Thyroid gland (tissue), 4 donors: ENCODE results near the gene TTC34. TPM values are rescaled to one million over a fixed set of nuclear protein-coding genes. Genes with fewer than 3 reads are reported as not detected.

Experiments used
- DNase-seq, 2 donors: peaks; one replicate each; pipeline ENCODE4 v3.0.0-alpha.2; 2019
- H3K27ac ChIP-seq, 3 donors: fragments of 200-600 bp; sonication (generic); 1 replicate in 2 of 3; 2 replicates in 1 of 3; pipeline ENCODE4 v1.5.1; 2016 to 2019; ENCODE audit warnings: mild to moderate bottlenecking in 1 of 3, moderate library complexity in 1 of 3
- H3K27me3 ChIP-seq: fragments of 200-600 bp; sonication (generic); one replicate; pipeline ENCODE4 v1.5.1; 2019
- H3K36me3 ChIP-seq, 2 donors: fragments of 200-600 bp; sonication (generic); one replicate each; pipeline ENCODE4 v1.5.1; 2016 to 2019
- H3K4me1 ChIP-seq, 2 donors: fragments of 200-600 bp; sonication (generic); one replicate each; pipeline ENCODE4 v1.5.1; 2017 to 2019
- H3K4me3 ChIP-seq, 3 donors: fragments of 200-600 bp; sonication (generic); replicated peaks in 1 of 3; 1 replicate in 2 of 3; 2 replicates in 1 of 3; pipeline ENCODE4 v1.5.1; 2016; ENCODE audit warnings: mild to moderate bottlenecking in 1 of 3
- H3K9me3 ChIP-seq: fragments of 200-600 bp; sonication (generic); one replicate; pipeline ENCODE4 v1.5.1; 2017
- POLR2A ChIP-seq, 2 donors: fragments of 450-650 bp; IDR thresholded peaks; one replicate each; pipeline ENCODE4 v1.6.1; 2017; ENCODE audit warnings: antibody characterized with exemption in 2 of 2, mild to moderate bottlenecking in 2 of 2, moderate library complexity in 1 of 2
- WGBS, 2 donors: methylation state at CpG; one replicate each; pipeline ENCODE4 v1.1.5; 2017; 5-methylcytosine and 5-hydroxymethylcytosine counted together
- intact Hi-C: fragments of 100-400 bp; cut with DNase I; formaldehyde crosslinking; loops from one replicate; pipeline ENCODE4 v1.15.1; 2023
- total RNA-seq, 4 donors: library from RNA; depleted of rRNA; stranded (reverse); fragments of >200 nt; gene quantifications; one replicate each; pipeline ENCODE4 v1.2.3, GENCODE V29; 2016
- TF ChIP-seq, protein P1 (sequence below), 6 experiments: fragments of 200-600 bp in 3 of 6; fragments of 450-650 bp in 3 of 6; sonication (generic) in 3 of 6; IDR thresholded peaks; one replicate each; pipeline ENCODE4 v1.5.1; 2016 to 2019; ENCODE audit warnings: antibody characterized with exemption in 6 of 6, mild to moderate bottlenecking in 2 of 6, inconsistent platforms in 1 of 6, moderate library complexity in 1 of 6

Gene TTC34
- total RNA-seq, 4 donors from 2014 or later, result 0.81 to 2.2 (median 1.9) TPM

DNA sequence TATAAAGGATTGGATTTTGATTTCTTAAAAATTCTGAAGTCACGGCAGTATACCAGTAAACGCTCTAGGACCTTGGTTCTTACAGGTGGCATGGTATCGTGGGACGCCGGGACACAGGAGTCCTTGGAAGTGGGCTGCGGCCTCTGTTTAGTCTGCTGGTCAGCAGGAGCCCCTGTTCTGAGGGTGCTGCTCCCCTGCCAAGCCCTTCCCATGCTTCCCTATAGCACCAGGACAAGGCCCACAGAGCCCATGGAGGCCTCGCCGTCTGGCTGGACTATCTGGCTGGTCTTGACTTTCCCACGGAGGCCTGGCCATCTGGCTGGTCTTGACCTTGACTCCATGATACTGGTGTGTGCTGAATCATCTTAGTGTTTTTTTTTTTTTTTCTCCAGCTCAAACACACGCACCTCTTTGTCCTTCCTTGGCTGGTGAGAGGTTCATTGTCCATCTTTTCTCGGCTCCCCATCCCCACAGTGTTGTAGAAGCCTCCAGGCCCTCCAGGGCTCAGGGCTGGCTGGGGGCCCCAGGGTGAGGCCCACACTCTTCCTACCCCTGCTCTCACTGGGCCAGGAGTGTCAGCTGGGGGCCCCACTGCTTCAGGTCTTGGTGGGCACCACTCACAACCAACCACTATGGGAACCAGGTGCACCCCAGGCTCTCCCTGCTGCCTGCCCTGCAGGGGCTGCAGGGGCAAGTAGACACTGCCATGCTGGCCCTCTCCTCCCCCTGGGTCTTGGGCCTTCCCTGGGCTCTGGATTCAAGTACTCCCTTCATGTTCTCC, 16.5 kb upstream of the TTC34 start:
- TF ChIP-seq, protein P1, sequence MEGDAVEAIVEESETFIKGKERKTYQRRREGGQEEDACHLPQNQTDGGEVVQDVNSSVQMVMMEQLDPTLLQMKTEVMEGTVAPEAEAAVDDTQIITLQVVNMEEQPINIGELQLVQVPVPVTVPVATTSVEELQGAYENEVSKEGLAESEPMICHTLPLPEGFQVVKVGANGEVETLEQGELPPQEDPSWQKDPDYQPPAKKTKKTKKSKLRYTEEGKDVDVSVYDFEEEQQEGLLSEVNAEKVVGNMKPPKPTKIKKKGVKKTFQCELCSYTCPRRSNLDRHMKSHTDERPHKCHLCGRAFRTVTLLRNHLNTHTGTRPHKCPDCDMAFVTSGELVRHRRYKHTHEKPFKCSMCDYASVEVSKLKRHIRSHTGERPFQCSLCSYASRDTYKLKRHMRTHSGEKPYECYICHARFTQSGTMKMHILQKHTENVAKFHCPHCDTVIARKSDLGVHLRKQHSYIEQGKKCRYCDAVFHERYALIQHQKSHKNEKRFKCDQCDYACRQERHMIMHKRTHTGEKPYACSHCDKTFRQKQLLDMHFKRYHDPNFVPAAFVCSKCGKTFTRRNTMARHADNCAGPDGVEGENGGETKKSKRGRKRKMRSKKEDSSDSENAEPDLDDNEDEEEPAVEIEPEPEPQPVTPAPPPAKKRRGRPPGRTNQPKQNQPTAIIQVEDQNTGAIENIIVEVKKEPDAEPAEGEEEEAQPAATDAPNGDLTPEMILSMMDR (IDR thresholded peaks at IDR 0.05), result no peak
- no peak for TF ChIP-seq POLR2A (IDR thresholded peaks at IDR 0.05)
- DNase-seq, result no peak
- Histone ChIP-seq H3K4me1 (no peaks in the 10 kb centered on the region), H3K27me3 (no peaks in the 10 kb centered on the region), H3K27ac (no peak overlapping the region), H3K36me3 (no peaks in the 10 kb centered on the region), H3K4me3 (no peak overlapping the region), H3K9me3 (no peaks in the 10 kb centered on the region)
- 89 to 95% methylated on average over 11 of the region's 11 CpGs for WGBS, 2 donors
- intact Hi-C loops, result no loop called here

- H3K4me1 ChIP-seq, result no peaks in the 10 kb centered on the region
- H3K36me3 ChIP-seq, result no peaks in the 10 kb centered on the region
- intact Hi-C loops, result no loop called here
- WGBS, 2 donors, result 88 to 91% methylated on average over 14 to 15 of the region's 15 CpGs
- DNase-seq, result no peak
- H3K27me3 ChIP-seq, result no peaks in the 10 kb centered on the region
- H3K4me3 ChIP-seq, result no peak overlapping the region
- H3K9me3 ChIP-seq, result no peaks in the 10 kb centered on the region
- no peak overlapping the region for H3K27ac ChIP-seq
- TF ChIP-seq, protein P1 (IDR thresholded peaks at IDR 0.05), result no peak
- no peak for TF ChIP-seq POLR2A (IDR thresholded peaks at IDR 0.05)
Observed at GRCh38 chr1:2816786-2817185, 15.3 kb upstream of the TTC34 start.

DNA sequence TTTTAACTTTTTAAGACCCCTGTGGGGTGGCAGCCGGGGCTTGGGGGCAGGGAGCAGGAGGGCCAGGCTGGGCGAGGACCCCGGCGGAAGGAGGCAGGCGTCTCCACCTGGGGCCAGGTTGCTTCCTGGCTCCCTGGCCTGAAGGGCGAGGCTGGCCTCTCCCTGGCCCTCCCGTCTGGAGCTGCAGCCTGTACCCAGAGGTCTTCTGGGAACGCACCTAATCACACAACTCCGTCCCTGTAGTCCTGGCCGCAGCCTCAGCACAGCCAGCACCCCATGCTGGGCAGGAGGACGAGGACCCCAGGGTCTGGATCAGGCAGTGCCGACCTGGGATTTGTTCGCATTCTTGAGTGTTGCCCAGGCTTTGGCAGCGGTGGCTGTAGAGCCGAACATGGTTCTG, 14.1 kb upstream of the TTC34 start:
- 82 to 83% methylated on average over 14 to 15 of the region's 15 CpGs for WGBS, 2 donors
- no peak overlapping the region for H3K4me3 ChIP-seq
- no peaks in the 10 kb centered on the region for H3K4me1 ChIP-seq
- H3K27ac ChIP-seq, result no peak overlapping the region
- TF ChIP-seq, protein P1 (IDR thresholded peaks at IDR 0.05), result no peak
- TF ChIP-seq POLR2A (IDR thresholded peaks at IDR 0.05), result no peak
- no peak for DNase-seq
- no peaks in the 10 kb centered on the region for H3K9me3 ChIP-seq
- no peaks in the 10 kb centered on the region for H3K27me3 ChIP-seq
- no peaks in the 10 kb centered on the region for H3K36me3 ChIP-seq
- intact Hi-C loops, result no loop called here

- DNase-seq, result no peak
- intact Hi-C loops, result no loop called here
- TF ChIP-seq POLR2A (IDR thresholded peaks at IDR 0.05), result no peak
- TF ChIP-seq, protein P1 (IDR thresholded peaks at IDR 0.05), result no peak
- H3K27ac ChIP-seq, result no peak overlapping the region
- no peak overlapping the region for H3K4me3 ChIP-seq
- no peaks in the 10 kb centered on the region for H3K36me3 ChIP-seq
- 86 to 87% methylated on average over 15 to 24 of the region's 24 CpGs for WGBS, 2 donors
- H3K4me1 ChIP-seq, result no peaks in the 10 kb centered on the region
- no peaks in the 10 kb centered on the region for H3K27me3 ChIP-seq
- H3K9me3 ChIP-seq, result no peaks in the 10 kb centered on the region
Observed at GRCh38 chr1:2814511-2815075, 13.1 kb upstream of the TTC34 start.

GRCh38 chr1:2812939-2813653, 11.6 kb upstream of the TTC34 start:
- no peaks in the 10 kb centered on the region for H3K36me3 ChIP-seq
- intact Hi-C loops, result no loop called here
- H3K4me3 ChIP-seq, result no peak overlapping the region
- DNase-seq, result no peak
- 93% methylated on average over 8 to 24 of the region's 34 CpGs for WGBS, 2 donors
- no peak for TF ChIP-seq POLR2A (IDR thresholded peaks at IDR 0.05)
- TF ChIP-seq, protein P1 (IDR thresholded peaks at IDR 0.05), result no peak
- no peaks in the 10 kb centered on the region for H3K27me3 ChIP-seq
- peaks cover 0 to 4% of the 10 kb centered on the region in 2 donors for H3K4me1 ChIP-seq
- no peak overlapping the region for H3K27ac ChIP-seq
- H3K9me3 ChIP-seq, result no peaks in the 10 kb centered on the region
